GM18868 (cell line): ENCODE results near the gene ATP5F1E.
"Not testable (repeated sequence)": the region's sequence is repeated elsewhere in the genome, so short reads cannot be mapped to it uniquely, and the experiment has no call there.

Experiments
- ATAC-seq: cut with Tn5 transposase; IDR thresholded peaks from one replicate; pipeline ENCODE4 v1.9.1; 2021; ENCODE audit warnings: mild to moderate bottlenecking, moderate library complexity; ENCODE audit not compliant: unreplicated experiment

Gene ATP5F1E

DNA sequence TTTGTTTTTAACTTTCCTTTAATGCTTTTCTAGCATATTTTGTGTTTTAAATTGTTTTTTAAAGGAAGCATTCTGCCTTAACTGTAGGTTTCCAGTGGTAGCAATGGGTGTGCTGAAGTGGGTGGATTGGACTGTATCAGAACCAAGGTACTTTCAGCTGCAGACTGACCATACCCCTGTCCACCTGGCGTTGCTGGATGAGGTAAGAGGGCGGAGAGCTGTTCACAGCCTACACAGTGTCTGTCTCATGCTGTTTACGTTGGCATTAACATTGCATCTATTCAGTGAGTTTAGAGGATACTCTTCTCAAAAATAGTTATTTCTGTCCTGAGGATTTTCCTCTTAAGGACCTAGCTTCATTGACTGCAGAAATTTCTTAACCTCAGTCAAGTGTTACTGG lies 39.2 kb downstream of the ATP5F1E start:
- ATAC-seq = no peak

DNA sequence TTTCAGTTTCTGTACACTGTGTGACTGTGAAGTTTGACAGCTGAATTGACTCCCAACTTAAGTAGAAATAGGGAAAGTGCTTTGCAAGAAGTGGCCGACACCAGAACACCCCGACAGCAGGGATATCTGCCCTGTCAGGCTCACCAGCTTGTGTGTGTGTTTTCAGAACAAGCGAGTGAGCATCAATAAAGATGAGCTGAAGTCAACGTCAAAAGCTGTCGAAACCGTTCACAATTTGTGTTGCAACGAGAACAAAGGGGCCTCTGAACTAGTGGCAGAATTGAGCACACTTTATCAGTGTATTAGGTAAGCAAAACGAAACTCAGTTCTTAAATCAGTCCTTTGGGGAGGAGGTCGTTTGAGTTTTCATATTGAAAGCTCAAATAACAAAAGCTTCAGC lies 40.4 kb downstream of the ATP5F1E start:
- ATAC-seq = no peak

DNA sequence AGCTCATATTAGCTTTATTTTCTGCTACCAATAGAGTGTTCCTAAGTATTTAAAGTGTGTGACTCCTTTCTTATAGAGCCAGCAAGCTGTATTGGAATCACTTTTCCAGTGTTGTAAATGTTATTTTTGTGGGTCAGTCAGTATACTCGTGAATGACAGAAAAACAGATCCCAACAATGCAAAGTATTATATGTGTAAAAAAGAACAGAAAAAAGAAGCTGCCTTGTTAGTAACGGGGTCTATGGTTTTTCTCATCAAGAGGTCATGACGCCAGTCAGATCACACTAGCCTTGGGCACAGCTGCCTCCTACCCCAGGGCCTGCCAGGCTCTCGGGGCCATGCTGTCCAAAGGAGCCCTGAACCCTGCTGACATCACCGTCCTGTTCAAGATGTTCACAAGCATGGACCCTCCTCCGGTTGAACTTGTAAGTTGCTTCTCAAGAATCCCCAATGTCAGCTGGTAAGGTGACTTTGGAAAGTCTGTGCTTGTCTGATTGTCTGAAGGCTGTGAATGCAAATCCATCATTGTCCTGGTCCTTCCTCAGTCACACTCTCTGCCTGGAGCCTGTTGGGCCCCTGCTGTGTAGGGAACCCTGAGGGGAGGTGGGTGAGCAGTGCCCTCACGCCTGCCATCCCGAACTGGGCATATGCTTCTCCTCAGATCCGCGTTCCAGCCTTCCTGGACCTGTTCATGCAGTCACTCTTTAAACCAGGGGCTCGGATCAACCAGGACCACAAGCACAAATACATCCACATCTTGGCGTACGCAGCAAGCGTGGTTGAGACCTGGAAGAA lies 41.3 kb downstream of the ATP5F1E start:
- ATAC-seq = no peak

DNA sequence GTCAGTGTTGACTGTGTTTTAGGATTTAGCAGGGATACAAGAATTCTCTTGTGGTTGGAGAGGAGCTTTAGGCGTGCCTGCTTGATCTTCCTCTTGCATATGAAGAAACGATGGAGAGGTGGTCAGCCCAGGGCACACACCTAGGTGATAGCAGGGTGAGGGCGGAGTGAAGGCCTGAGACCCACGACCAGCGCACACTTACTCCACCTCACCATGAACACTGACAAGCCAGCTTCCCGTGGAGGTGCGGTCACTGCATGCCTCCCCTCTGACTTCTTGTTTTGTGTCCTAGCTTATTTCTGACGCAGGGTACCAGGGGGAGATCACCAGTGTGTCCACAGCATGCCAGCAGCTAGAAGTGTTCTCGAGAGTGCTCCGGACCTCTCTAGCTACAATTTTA lies 42.9 kb downstream of the ATP5F1E start:
- no peak for ATAC-seq

DNA sequence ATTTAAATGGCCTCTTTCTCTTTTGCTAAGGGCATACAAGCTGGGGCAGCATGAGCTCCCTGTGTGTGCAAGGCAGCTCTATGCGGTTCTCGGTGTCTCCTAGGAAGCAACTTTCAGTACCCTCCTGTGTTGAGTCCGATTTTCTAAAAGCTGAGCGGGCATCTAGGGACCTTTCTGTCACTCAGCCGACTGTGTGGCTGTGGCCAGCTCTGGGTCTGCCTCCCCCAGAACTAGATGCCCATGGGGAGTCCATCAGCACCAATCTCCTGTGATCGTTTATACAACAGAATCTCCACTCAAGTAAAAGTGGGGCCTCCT lies 43.6 kb downstream of the ATP5F1E start:
- ATAC-seq = no peak

DNA sequence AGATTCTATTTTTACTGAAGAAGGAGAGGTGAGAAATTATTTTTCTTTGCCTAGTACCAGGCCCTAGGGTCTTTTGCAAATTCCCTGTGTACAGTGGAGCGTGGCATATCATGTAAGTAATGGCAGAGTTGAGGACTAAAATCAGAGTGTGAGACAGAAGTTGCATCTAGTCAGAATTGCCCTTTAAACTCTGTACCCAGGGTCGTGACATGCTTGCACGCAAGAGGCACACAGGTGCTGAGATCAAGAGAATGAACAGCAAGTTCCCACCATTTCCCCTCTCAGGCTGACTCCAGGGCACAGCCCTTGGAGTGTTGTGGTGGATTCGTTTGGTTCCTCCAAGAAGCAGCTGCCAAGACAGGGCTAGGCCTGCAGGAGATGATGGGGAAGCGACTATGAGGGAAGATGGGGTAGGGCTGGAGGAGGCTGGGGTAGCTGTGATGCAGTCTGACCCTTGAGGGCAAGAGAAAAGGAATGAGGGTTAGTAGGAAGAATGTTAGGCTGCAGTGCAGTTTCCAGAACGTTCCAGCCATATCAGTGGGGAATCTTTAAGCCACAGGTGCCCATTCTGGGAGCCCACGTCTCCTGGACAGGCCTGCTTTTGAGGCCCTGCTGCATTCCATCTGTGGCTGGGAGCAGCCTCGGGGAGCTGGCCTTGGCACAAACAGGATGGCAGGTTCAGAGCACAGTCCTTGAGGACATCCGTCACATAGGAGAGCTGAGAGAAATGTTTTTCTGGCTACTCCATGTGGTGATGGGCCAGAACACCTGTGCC lies 44.2 kb downstream of the ATP5F1E start:
- no peak for ATAC-seq

DNA sequence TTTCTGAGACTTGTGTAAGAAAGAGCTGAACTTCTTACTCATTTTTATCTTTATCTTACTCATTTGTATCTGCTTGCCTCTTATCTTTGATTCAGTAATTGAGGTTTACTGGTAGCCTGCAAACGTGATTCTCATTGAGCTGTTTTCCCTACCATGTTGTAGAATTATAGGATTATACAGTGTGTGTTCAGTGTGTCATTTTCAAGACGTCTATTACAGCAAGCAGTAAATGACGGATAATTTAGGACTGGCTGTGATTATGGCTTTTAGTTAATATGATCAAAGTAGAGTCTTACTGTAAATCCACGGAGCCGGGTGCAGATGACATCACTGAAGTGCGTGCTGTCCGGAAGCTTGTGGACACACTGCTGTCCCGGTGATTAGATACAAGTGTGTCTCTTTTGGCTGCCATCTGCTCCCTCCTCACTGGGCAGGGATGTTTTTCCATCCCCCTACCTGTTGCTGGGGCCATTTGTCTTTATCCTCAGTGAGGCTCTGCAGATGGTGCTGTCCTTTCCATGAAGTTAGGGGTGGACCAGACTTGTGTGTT lies 45.1 kb downstream of the ATP5F1E start:
- ATAC-seq = no peak

DNA sequence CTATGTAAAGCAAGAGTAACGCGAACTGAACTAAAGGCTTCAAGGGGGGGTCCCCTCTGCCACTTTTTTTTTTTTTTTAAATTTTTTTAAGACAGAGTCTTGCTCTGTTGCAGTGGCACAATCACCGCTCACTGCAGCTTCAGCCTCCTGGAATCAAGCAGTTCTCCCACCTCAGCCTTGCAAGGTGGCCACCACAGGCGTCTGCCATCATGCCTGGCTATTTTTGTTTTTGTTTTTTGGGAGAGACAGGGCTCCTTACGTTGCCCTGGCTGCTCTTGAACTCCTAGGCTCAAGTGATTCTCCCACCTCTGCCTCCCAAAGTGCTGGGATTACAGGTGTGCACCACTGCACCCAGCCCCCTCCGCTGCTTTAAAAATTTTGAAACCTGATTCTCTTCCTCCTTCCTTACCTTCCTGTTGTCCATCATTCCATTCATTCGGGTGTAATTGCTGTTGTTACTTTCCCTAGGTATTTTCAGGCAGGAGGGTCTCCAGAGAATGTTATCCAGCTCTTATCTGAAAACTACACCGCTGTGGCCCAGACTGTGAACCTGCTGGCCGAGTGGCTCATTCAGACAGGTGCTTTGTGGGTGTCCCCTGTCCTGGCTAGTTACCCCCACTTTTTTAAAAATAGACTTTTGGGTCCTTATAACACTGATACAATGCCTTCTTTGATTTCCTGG lies 45.7 kb downstream of the ATP5F1E start:
- no peak for ATAC-seq

DNA sequence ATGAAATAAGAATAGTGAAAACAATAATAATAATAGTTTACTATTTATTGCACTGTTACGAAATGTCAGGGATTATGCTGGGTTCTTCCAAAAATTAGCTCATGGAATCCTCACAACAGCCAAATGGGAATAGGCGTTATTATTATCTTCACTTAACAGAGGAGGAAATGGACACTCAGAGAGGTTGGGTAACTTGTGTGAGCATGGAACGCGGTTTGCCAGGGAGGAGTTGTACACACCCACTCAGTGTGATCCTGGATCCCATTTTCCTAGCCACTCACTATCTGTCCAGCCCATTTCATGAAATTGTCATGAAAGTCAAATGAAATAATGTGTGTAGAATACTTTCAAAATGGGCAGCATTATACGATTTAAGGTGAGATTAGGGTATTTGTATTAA lies 46.5 kb downstream of the ATP5F1E start:
- no peak for ATAC-seq

DNA sequence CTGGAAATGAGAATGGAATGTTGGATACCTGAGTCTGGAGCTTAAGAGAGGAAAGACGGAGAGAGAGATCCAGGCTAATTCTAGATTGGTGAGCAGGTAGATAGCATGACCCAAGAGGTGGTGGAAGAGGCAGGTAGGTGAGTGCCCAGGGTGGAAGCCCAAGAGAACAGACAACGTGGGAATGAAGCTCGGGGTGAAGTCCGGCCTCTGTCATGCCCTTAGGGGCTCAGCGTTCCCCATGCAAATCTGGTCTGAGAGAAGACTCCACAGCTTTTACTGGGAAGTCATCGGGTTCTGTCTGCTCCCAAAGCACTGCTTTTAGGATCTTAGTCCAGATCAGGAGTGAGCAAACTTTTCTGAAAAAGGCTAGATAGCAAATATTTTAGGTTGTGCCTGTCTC lies 47.4 kb downstream of the ATP5F1E start:
- no peak for ATAC-seq

DNA sequence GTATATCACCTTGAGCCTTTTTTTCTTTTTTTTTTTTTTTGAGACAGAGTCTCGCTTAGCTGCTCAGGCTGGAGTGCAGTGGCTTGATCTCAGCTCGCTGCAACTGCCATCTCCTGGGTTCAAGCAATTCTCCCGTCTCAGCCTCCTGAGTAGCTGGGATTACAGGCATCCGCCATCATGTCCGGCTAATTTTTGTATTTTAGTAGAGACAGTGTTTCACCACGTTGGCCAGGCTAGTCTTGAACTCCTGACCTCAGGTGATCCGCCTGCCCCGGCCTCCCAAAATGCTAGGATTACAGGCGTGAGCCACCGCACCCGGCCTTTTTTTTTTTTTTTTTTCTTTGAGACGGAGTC lies 49.0 kb downstream of the ATP5F1E start:
- not testable (repeated sequence) for ATAC-seq

DNA sequence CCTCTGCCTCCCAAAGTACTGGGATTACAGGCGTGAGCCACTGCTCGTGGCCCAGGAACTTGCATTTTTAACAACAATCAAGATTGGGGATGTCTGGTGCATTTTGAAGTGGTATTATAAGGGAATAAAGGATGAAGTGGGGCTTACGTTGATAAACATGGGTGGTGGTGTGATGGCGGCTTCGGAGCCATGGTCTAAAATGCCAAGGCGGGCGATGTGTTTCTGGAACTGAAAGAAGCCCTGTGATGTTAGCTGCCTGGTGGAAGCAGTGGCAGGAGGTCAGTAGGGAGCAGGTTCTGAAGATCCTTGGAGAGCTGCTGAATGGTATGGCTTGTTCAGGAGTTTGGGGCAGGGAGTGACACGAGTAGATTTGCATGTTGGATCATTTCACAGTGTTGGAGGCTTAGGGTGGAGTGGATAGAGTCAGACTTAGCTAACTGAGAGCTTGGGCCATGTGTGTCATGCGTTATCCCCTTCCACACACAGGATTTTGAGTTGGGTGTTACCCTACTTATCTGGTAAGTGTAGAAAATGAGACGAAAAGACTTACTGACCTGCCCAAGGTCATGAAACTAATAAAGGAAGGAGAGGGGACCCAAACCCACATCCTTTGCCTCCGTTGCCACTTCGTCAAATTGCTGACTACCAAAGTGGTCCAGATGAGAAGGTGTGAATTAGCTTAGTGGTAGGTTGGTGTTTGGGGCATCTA lies 49.6 kb downstream of the ATP5F1E start:
- ATAC-seq = no peak

DNA sequence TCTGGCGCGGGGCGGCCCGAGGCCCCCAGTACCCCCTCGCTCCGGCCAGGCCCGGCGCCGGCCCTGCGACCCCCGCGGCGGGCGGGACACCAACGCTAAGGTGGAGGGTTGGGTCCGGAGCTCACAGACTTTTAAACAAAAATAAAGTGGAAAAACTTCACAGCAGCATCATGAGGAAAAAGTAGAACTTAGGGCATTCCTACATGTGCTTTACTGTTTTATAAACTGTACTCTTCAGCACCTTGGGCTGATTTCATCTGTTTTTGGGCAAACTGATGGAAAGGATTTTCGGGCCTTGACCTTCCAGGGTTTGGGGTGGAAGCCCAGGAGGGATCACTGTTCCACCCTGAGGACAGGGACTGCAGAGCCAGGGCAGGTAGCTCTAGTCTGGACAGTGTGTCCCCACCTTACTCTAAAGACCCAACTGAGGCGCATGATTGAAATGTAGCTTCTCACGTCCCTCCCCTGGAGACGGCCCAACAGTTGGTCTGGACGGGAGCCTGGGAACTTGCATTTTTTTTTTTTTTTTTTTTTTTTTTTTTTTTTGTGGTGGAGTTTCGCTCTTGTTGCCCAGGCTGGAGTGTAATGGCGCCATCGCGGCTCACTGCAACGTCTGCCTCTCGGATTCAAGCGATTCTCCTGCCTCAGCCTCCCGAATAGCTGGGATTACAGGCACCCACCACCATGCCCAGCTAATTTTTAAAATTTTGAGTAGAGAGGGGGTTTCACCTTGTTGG lies 50.3 kb downstream of the ATP5F1E start:
- no peak for ATAC-seq

DNA sequence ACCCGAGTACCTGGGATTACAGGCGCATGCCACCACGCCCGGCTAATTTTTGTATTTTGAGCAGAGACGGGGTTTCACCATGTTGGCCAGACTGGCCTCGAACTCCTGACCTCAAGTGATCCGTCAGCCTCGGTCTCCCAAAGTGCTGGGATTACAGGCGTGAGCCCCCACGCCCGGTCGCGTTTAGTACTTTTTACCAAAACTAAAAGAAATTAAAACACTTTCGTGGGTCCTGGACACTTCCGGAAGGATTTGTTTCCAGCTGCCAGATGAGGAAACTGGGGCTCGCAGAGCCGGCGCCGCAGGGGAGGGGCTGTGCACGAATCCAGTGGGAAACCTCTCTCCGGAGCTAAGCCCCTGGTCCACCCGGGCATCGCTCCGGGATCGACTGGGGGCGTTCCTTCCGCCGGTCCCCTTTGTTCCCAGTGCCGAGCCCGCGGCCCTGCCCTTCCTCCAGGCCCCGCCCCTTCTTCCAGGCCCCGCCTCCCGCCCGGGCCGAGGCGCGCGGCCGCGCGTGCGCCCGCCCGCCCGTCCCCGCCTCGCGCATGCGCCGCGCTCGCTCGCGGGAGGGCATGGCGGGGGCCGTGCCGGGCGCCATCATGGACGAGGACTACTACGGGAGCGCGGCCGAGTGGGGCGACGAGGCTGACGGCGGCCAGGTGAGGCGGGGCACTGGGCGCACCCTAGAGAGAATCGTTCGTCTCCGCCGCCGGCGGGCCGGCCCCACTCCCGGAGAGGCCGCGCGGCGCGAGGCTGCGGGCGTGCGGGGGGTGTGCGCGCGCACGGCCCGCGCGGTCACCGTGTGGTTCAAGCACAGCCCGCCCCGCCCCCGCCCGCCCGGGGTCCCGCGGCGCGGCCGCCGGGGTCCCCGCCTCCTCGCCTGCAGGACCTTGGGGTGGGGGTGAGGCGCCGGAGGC lies 51.2 kb downstream of the ATP5F1E start, which contains the start of gene NELFCD:
NELFCD (plus strand) TSS at position 546 of the 917 bp plus-strand sequence; CDS start at position 600, 54 bp downstream.
- peak; percentile 67 for ATAC-seq

DNA sequence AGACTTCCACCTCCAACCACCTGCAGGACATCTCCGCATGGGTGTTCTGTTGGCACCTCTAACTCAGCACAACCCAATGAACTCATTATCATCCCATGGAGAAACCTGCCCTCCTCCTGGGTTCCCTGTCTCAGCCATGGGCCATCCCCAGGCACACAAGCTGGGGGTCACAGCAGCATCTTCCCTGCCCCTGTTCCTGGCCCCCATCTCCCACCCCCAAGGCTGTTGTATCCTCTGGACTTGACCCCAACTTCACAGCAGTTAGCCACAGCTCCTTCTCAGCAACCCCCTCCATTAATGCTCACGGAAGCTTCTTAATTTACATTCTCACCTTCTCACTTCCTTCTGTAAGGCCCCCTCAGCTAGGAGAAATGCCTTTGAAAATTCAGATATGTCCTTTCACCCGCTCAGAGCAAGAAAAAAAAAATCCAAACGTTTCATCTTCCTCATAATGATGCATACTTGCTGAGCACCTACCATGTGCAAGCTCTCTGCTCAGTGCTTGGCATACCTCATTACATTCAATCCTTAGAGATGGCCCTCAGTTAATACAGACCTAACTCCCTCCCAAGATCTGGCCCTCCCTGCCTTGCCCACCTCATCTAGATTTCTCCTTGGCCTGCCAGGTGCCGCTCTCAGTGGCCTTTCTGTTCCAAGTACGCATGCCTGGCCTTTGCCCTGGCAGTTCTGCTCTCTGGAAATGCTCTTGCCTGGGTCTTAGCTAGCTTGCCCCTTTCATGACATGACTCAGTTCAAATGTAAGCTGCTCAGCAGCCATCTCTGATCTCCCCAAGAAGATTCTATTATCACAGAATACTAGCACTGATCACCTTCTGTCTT lies 53.6 kb downstream of the ATP5F1E start:
- ATAC-seq = no peak

DNA sequence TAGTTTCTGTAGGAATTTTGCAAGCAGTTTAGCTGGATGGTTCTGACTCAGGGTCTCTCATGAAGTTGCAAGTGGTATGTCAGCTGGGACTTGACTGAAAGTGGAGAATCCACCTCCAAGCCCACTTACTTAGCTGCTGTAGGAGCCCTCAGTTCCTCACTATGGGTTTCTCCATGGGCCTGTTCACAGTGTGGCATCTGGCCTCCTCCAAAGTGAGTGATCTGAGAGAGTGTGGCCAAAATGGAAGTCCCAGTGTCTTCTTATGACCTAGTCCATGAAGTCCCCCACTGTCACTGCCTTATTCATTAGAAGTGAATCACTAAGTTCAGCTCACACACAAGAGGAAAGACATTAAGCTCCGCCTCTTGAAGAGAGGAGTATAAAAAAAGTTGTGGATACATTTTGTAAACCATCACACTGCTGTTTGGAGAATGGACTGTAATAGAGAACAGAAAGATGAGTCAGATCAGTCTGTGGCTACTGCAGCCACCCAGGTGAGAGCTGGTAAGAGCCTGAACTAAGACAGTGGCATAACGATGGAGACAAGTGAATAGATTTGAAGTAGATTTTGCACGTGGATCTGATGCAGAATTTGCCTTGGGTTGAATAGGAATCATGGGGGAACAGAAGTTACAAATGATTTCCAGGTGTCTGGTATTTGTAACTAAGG lies 55.9 kb downstream of the ATP5F1E start:
- peak; percentile 44 for ATAC-seq
